ENCODE data around the gene JOSD1.

JOSD1 gene

DNA sequence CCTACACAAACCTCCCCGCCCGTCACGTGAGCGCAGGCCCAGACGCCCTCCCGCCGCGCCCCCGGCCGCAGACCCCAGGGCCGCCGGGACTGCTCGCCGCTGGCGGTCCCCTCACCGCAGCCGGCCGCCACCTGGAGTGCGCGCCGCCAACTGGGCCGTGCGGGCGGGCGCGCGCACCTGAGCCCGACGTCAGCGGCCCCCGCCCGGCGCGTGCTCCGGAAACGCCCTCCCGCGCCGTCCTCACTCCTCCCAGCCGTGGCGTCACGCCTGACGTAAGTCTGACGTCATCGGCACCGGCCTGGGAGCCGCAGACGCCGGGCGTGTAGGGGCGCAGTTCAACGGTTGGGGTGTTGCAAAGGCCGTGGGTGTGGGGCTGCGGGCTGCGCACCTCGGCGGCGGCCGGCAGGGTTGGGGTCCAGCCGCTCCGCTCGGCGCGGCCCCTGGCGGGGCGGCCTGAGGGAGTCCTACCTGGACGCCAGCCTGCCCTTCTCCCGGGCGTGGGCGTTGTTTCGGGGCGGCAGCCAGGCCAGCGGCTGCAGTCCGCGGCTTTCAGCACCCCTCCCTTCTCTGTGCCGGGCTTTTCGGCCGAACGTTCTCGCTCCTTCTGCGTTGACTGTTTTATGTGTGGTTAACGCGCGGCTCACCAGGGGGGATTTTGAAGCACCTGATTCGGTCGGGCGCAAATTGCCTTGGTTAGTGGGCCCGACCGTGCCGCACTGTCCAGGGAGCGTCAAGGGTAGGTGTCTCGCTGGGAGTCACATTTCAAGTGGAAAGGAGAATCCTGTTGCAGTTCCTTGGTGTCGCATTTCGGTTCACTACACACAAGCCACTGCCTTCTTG is at the start of gene JOSD1:
JOSD1 (minus strand) TSS at position 155 of the 840 bp plus-strand sequence. CDS start 956 bp downstream, outside the sequence.
- DNase-seq (ENCODE audit: low spot score) = peak; percentile 84

DNA sequence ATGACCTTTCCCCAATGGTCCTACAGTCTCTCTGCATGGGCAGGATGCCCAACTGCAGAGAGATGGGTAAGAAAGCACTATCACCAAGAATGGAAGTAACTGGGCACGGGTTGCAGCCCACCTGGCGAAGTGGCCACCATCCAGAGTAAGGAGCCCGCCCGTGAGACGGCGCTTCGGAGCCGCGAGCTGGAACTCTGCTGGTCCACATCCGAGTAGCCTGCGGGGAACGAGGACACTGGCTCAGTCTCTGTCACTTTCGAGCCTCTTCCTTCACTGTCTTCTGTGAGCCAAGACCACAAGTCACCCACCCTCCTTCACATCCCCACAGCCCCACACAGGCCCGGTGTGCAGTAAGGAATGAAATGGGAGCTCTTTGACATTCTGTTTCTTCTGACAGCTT is 49.4 kb upstream of the JOSD1 start:
- DNase-seq (ENCODE audit: low spot score) = no peak

DNA sequence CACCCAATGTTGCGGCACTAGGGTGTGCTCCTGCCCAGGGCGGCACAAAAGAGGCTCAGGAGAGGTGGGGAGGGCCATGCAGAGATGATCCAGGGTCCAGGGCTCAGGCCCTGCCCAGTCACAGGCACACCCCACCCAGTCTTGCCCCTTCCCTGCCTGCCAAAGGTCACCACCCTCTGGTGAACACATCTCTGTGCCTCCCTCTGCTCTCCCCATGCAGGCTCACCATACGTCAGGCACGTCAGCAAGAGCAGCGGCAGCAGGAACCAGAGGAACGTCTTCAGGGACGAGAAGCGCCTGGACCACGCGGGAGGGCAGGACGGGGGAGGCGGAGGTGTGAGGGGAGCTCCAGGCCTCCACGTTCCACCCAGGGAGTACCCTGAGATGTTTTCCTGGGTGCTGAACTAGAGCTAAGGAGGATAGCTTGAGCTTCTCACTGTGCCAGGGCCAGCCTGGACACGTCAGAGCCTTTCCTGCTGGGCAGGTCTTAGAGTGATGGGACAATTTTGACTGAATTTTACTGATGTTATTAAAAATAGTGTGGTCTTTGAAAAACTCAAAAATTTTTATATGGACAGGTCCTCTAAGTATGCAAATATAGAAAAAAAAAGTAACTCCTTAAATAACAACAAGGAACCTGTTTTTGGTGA is 47.9 kb upstream of the JOSD1 start:
- no peak for DNase-seq (ENCODE audit: low spot score)

DNA sequence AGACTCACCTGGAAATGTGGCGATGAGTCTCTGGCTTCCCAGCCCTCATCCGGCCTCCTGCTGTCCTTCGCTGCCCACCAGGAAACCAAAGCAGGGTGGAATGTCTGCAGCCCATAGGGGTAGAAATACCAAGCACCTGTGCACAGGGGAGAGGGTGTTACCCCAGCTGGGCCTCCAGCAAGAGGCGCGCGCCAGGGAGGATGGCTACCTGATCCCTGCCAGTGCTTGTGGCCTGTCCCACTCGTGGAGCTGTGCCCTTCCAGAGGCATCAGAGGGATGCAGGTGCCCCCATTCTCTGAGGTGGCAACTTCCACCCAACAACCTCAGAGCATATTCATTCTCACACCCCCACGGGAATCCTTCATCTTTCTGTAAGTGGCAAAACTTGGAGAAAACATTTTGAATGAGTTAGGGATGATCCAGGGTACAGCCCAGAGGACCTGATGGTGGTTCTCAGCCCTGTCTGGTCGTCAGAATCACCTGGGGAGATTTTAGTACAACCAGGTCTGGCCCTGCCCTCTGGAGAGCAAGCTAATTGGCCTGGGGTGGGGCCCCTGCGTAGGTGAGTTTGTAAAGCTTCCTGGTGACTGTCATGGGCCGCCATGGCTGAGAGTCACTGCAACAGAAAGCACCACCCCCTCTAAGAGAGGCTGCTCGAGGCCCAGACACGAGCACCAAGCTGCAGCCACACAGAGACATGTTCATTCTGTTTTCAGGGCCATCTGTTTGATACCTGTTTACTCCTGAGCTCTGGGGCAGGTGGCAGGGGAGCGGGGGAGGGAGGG is 45.1 kb upstream of the JOSD1 start:
- no peak for DNase-seq (ENCODE audit: low spot score)

DNA sequence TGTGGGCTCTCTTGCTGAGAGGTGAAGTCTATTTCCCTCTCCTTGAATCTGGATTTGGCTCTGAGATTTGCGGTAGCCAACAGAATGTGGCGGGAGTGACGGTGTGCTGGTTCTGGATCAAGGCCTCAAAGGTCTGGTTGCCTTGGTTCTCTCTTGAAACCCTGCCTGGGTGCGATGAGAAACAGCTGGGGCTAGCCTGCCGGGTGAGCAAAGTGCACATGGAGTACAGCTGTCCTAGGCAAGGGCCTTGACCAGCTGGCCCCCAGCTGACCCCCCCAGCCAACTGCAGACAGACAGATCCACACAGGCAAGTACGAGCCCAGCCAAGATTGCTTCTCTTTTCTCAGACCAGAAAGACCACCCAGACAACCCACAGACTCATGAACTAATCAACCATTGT is 44.2 kb upstream of the JOSD1 start:
- DNase-seq (ENCODE audit: low spot score) = no peak

DNA sequence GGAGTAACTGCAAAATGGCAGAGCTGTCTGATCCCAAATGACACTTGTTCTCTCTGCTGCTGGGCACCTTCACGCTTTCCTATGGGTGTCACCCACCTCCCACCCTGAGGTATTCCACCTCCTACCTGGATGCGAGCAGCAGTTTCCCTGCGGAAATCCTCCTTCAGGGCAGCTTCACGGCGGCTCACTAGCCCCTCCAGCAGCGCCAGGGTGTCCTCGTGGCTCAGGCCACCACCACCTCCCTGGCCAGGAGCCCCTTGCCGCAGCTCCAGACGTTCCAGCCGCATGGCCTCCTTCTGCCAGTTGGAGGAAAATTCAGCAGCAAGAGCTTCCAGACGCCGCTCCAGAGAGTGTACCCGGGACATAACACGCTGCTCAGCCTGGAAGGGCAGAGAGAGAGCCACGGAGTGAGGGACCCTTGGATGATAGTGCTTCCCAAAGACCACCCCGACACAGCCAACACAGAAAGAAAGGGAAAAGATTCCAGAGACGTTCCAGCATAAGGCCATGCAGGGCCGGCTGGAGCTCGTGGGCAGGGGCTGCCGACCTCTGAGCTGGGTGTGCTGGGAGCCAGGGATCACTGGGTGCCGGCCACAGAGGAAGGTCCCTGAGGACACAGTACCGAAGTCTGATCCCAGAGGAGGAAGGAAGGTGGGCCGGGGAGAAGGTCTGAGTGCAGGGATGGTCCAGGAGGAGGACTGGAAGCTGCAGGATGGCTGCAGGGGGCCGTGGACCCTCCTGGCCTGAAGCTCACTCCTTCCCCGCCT is 41.6 kb upstream of the JOSD1 start:
- no peak for DNase-seq (ENCODE audit: low spot score)

DNA sequence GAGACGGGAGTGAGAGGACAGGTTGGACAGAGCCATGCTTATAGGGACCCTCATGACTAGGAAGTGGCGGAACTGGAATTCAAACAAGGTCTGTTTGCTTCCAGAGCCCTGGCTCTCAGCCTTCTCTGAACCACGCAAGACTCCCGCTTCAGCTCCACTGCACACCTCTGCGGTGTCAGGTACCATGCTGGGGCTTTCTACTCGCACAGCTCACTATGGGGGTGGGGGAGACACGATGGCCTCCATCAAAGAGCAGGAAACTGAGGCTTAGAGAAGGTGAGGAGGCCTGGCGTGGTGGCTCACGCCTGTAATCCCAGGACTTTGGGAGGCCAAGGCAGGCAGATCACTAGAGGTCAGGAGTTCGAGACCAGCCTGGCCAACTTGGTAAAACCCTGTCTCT is 40.8 kb upstream of the JOSD1 start:
- no peak for DNase-seq (ENCODE audit: low spot score)

DNA sequence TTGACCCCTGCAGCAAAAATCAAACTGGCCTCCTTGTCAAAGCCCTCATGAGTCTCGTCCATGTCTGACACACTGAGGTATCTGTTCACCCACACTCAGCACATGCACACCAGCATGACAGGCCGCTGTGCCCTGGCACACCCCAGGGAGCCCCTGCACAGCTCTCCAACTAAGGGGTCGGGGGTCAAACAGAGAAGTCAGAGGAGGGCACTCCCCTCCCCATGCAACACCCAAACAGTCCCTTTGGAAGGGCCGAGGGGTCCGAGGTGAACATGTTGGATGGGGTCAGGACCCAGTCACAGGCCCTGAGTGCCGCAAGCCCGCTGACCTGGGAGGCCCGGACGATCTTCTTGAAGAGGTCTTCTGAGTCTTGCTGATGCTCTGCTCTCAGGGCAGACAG is 40.4 kb upstream of the JOSD1 start:
- DNase-seq (ENCODE audit: low spot score) = no peak

DNA sequence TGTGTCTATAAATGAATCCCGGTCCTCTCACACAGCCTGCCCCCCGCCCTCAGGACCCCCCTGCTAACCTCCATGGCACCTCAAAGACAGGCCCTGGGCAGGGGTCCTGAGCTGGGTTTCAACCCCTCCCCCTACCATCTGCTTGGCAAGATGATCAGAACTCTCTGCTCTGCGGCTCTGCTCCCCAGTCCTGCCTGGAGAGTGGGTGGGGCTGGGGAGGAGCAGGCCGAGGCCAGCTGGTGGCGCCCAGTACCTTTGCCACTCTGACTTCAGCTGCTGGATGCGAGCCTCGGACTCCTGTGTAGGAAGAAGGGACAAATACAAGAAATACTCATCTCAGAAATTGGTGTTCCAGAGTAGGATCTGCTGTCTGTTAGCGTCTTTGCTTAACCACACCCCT is 40.0 kb upstream of the JOSD1 start:
- DNase-seq (ENCODE audit: low spot score) = no peak

DNA sequence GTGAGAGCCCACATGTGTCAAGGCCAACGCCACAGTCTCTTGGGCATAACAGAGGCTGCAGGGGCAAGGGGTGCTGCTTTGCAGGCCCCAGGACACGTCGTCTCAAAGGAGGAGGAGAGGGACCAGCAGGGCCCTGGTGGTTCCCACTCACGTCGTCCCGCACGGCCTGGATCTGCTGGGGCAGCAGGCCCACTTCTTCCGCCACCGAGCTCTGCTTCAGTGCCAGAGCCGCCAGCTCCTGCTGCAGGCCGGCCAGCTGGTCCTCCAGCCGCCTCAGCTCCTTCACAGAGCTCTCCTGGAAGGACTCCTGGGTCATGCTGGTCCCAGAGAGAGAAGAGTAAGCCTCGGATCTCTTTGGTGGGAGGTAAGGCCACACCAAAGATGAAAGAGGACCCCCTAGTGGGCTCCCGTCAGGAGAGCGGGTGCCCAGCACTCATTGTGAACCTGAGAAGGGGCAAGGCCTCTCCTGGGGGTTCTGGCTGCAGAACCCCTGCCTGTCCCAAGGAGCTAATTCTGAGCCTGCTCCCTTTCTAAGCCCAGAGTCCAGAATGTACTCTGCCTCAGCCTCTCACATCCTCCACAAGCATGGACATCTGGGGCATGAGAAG is 39.5 kb upstream of the JOSD1 start:
- no peak for DNase-seq (ENCODE audit: low spot score)

DNA sequence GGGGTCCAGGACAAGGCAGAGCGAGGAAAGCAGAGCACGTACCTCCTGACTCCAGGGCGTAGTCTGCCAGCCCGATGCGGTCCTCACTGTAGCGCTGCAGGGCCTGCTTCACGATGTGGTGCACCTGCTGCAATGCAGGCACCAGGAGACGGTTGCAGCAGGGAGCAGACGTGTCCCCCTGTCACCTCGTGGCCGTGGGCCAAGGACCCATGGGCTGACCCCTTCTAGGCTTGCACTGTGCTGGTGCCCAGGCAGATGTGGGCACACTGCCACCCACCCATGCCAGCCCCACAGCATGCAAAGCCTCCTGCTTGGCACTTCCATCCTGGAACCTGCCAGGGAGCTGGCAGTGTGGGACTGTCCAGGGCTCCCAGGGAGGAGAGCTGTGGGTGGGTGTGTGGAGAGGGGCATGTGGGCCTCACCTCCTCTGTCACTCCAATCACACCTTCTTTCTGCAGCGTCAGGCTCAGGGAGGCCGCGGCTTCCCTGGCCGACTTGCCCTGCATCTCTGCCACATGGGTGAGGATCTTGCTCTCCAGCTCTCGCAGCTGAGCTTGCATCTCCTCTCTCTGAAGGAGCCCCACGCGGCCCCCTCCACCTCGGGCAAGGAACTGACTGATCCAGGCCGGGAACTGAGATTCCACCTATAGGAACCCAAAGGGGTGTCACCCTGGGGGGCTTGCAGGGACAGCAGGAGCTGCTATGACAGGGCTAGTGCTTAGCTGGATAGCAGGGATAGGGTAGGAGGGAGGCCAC is 38.7 kb upstream of the JOSD1 start:
- no peak for DNase-seq (ENCODE audit: low spot score)

DNA sequence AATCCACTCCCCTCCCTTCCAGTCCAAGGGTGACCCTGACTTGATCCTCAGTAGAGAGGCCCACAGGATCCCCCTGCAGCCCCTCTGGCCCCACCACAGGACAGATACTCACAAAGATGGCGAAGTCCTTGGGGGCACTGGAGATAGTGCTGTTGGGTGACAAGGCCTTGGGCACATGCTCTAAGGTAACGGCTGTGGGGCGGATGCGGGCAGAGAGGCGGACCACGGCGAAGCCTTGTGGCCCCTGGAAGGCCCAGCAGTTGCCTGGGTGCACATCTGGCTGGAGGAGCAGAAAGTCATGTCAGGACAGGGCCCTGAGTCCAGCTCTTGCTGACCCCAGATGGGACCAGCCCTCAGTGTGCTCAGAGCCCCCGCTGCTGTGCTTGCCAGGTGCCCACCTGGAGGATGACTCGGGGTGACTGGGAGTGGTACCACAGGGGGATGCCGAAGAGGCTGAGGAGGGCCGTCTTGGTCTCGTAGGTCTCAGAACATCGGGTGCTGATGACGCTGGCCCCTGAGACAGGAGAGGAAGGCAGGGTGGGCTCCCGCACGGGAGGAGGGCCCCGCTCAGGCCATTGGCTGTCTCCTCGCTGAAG is 37.8 kb upstream of the JOSD1 start:
- DNase-seq (ENCODE audit: low spot score) = no peak

DNA sequence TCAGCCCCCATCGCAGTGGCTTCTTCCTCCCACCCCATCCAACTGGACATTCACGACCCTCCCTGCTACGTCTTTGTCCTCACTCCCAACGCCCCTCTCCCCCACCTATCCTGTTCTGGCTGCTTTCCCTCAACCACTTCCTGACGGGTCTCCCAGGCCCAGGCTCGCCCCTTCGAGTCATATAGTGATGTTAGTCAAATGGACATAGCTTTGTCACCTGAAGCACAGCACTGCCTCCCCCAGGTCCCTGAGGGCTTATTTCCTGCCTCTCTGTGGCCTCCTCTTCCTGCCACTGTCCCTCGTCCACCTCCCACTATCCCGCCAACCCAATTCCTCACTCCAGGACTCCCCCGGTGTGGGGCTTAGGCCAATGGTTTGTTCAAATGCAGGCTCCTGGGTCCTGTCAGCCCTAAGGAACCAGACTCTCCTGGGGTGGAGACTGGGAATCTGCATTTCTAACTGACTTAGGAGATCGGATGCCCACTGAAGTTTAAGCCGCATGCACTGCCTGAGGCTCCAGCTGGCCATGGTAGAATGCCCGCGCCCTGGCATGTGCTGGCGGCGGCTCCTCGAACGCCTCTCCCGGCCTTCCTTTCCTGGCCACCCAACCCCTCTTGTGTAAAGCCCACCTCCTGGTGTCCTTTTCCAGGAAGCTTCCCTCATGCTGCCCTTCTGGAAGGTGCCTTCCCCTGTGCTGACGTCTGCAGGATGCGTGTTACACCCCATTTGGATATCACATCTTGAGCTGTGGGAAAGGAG is 36.7 kb upstream of the JOSD1 start:
- DNase-seq (ENCODE audit: low spot score) = no peak

DNA sequence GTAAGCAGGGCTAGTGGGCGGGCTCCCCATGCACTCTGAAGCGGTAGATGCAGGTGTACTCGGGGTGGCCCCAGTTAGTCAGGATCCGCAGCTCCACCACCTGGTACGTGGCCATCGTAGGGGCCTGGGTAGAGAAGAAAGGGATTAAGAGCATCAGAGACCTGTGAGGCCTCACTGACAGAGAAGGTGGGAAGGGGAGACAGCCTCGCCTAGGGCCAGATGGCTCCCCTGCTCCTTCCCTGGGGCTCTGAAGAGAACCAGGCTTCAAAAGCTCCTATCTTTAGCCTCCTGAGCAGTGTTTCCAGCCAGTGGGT is 35.5 kb upstream of the JOSD1 start:
- no peak for DNase-seq (ENCODE audit: low spot score)

DNA sequence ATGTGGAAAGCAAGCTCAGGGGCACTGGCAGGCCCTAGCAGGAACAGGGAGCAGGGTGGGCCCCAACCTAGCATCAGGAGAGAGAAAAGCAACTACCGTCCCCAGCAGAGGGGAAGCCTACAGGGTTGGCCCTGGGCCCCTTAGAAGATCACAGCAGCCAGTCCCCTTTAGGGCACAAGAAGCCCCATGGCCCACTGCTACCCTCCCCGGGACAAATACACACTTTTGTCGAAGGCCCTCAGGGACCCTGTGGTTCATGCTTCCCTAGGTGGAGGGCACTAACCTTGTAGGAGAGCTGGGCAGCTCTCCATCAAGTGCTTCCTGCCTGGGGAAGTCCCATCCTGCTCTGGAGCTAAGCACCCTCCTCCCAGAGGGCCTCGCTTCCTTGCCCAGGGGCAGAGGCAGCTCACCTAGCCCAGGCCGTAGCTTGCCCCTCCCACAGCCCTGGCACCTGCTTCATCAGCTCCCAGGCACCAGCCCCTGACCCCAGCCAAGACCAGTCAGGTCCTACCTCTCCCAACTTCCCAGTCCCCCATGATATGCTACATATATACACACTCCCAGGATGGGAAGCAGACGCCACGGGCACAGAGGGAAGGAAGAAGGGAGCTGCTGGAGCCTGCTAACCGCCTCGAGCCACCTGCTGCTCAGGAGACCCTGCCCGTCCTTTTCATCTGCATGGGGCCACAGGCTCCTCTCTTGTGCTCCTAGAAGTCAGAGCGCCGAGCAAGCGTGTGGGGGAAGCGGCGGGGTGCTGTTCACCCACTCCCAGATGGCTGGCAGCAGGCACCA is 34.9 kb upstream of the JOSD1 start:
- no peak for DNase-seq (ENCODE audit: low spot score)

DNA sequence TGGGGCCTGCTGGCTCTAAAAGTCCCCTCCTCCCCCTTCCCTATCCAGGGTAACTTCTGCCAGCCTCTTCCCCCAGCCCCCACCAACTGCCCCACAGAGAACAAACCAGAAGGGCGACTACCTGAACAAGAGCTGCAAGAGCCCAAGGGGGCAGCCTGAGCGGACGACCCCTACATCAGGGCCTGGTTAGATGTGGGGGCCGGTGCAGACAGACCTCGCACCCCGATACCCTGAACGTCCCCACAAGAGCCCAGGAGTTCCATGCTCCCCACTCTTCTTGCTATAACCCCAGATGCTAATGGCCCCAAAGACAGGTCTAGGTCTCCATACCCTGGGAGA is 34.4 kb upstream of the JOSD1 start:
- DNase-seq (ENCODE audit: low spot score) = no peak

DNA sequence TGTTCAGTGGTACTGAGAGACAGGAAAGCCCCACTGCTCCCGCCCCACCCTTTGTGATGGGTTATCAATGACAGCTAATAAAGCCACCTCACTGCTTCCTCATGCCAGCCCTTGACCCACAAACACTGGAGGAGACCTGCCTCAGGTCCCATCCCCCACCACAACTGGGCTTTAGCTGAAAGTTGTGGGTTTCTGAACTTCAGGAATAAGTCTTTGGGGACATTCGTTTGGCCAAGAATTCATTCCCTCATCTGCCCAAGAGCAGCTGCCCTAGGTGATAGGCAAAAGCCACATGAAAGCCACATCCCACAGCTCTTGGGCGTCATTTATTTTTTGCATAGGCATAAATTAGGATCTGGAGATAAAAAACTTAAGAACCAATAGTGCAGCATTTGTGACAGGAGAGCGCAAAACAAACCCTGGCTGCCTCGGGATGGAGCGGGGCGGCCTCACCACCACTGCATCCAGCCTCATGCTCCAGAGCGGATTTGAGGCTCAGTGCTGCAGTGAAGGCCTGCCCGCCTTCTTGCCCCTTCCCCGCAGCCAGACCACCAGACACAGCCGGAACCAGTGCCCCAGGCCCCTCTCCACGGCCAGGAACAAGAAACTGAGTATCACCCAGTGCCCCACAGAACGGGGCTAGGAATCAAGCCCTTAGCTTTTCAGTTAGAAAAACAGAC is 33.8 kb upstream of the JOSD1 start:
- no peak for DNase-seq (ENCODE audit: low spot score)

DNA sequence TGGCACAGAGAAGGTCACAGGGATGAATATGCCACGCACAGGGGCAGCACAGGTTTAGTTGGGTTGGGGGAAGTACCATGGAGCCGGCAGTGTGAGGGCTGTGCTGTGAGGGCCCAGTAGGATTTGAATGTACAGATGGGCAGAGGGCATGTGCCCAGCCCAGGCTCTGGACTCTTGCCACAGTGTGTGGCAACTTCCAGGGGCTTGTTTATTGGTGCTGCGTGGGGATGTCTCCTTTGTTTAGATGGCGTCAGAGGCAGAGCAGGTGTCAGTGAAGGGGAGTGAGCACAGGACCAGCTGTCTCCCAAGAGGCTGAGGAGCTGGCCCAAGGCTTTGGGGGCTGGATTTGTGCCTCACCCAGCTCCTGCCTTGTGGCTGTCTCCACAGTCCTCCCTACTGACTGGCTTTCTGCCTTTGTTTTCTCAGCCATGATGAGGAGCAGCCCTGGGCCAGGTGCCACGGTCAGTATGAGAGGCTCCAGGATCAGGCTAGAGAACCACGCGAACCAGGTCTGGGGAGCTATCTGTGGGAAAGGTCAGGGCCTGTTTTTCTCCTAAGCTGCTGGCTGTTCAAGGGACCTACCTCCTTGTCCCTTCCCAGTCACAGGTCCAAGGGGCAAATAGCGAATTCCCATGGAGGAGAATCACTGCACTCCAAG is 33.1 kb upstream of the JOSD1 start:
- no peak for DNase-seq (ENCODE audit: low spot score)

Measured in COLO829 (cell line).